CD14-positive monocyte (primary cell): Measurements from ENCODE around the gene WIPI1. TPM values are rescaled to one million over a fixed set of nuclear protein-coding genes. Genes with fewer than 3 reads are reported as not detected.
A peak's percentile ranks its signal among the peaks of the same experiment; 100 is the strongest.

Experiments used
- DNase-seq, 3 donors: peaks; one replicate each; pipeline ENCODE4 v3.0.0-alpha.2; 2011 to 2022
- H2AFZ ChIP-seq: 2 replicates; pipeline ENCODE4 v1.6.0; 2012; ENCODE audit warnings: mild to moderate bottlenecking, low read depth, low read length, inconsistent platforms; ENCODE audit not compliant: insufficient read depth, poor library complexity, severe bottlenecking
- H3K27ac ChIP-seq, 2 donors: 1 replicate in 1 of 2; 2 replicates in 1 of 2; pipeline ENCODE4 v1.5.1; 2012 to 2013; ENCODE audit warnings: low read length in 2 of 2, control low read depth in 1 of 2, inconsistent platforms in 1 of 2, low read depth in 1 of 2, mild to moderate bottlenecking in 1 of 2
- H3K27me3 ChIP-seq, 2 donors: one replicate each; pipeline versions ENCODE4 v1.6.0 to v1.6.1; 2011 to 2013; ENCODE audit warnings: low read length in 2 of 2; ENCODE audit not compliant: control insufficient read depth in 2 of 2, insufficient read depth in 2 of 2
- H3K36me3 ChIP-seq, 2 donors: replicated peaks in 1 of 2; 1 replicate in 1 of 2; 2 replicates in 1 of 2; pipeline versions ENCODE4 v1.5.1 to v1.6.1; 2012 to 2013; ENCODE audit warnings: low read length in 2 of 2, control low read depth in 1 of 2, inconsistent platforms in 1 of 2, mild to moderate bottlenecking in 1 of 2; ENCODE audit not compliant: insufficient read depth in 2 of 2, control insufficient read depth in 1 of 2
- H3K4me1 ChIP-seq, 2 donors: 1 replicate in 1 of 2; 2 replicates in 1 of 2; pipeline versions ENCODE4 v1.5.1 to v1.6.1; 2012 to 2013; ENCODE audit warnings: low read length in 2 of 2, control low read depth in 1 of 2, inconsistent platforms in 1 of 2, mild to moderate bottlenecking in 1 of 2, moderate library complexity in 1 of 2; ENCODE audit not compliant: insufficient read depth in 2 of 2, control insufficient read depth in 1 of 2
- H3K4me2 ChIP-seq: replicated peaks from 2 replicates; pipeline ENCODE3; 2012; ENCODE audit warnings: low read length, moderate library complexity, mild to moderate bottlenecking; ENCODE audit not compliant: poor library complexity, severe bottlenecking; ENCODE audit errors: extremely low read depth
- H3K4me3 ChIP-seq, 3 experiments: fragments of 200-600 bp in 1 of 3; sonication (generic) in 1 of 3; replicated peaks in 1 of 3; 1 replicate in 2 of 3; 2 replicates in 1 of 3; pipeline ENCODE4 v1.5.1; 2011 to 2013; ENCODE audit warnings: low read length in 3 of 3, mild to moderate bottlenecking in 3 of 3, control low read depth in 2 of 3, low read depth in 2 of 3, inconsistent platforms in 1 of 3, moderate library complexity in 1 of 3
- H3K79me2 ChIP-seq: 2 replicates; pipeline ENCODE4 v1.6.0; 2012; ENCODE audit warnings: mild to moderate bottlenecking, control low read depth, inconsistent platforms, low read length, moderate library complexity; ENCODE audit not compliant: insufficient read depth
- H3K9ac ChIP-seq: 2 replicates; pipeline ENCODE4 v1.6.0; 2017; ENCODE audit warnings: low read length, mild to moderate bottlenecking; ENCODE audit not compliant: insufficient read depth, poor library complexity, severe bottlenecking
- H3K9me3 ChIP-seq, 2 donors: replicated peaks in 1 of 2; 1 replicate in 1 of 2; 2 replicates in 1 of 2; pipeline versions ENCODE4 v1.5.1 to v1.6.1; 2012 to 2013; ENCODE audit warnings: low read length in 2 of 2, control low read depth in 1 of 2; ENCODE audit not compliant: control insufficient read depth in 1 of 2, insufficient read depth in 1 of 2
- H4K20me1 ChIP-seq: 2 replicates; pipeline ENCODE4 v1.6.0; 2012; ENCODE audit warnings: mild to moderate bottlenecking, low read length, control low read depth, moderate library complexity; ENCODE audit not compliant: insufficient read depth
- H3K27ac Mint-ChIP-seq, 7 donors: one replicate each; pipeline ENCODE4 v1.8.0; 2020; ENCODE audit warnings: mild to moderate bottlenecking in 7 of 7, mixed read lengths in 7 of 7, moderate library complexity in 6 of 7, inconsistent platforms in 2 of 7
- H3K27me3 Mint-ChIP-seq, 3 donors: one replicate each; pipeline ENCODE4 v1.8.0; 2021 to 2022; ENCODE audit warnings: low read depth in 3 of 3, mild to moderate bottlenecking in 3 of 3, mixed read lengths in 3 of 3, moderate library complexity in 3 of 3, inconsistent platforms in 1 of 3
- H3K36me3 Mint-ChIP-seq, 2 donors: one replicate each; pipeline ENCODE4 v1.8.0; 2020; ENCODE audit warnings: mixed read lengths in 2 of 2, inconsistent platforms in 1 of 2, mild to moderate bottlenecking in 1 of 2
- H3K4me1 Mint-ChIP-seq: one replicate; pipeline ENCODE4 v1.8.0; 2020; ENCODE audit warnings: mild to moderate bottlenecking, mixed read lengths
- H3K4me3 Mint-ChIP-seq, 2 donors: one replicate each; pipeline ENCODE4 v1.8.0; 2020; ENCODE audit warnings: mild to moderate bottlenecking in 2 of 2, mixed read lengths in 2 of 2, moderate library complexity in 1 of 2
- H3K9me3 Mint-ChIP-seq, 7 donors: one replicate each; pipeline ENCODE4 v1.8.0; 2020 to 2022; ENCODE audit warnings: mixed read lengths in 7 of 7, mild to moderate bottlenecking in 6 of 7, moderate library complexity in 6 of 7, inconsistent platforms in 2 of 7
- WGBS: methylation state at CpG from one replicate; pipeline ENCODE4 v1.1.5; 2013; ENCODE audit warnings: missing lambda C conversion rate; ENCODE audit not compliant: insufficient coverage; 5-methylcytosine and 5-hydroxymethylcytosine counted together
- intact Hi-C, 2 donors: fragments of 100-400 bp; cut with micrococcal nuclease; formaldehyde crosslinking; loops; one replicate each; pipeline versions ENCODE4 v1.15.0 to v1.15.1; 2023
- polyA plus RNA-seq, 3 donors: library from polyadenylated mRNA; depleted of rRNA in 1 of 3; unstranded in 2 of 3; stranded (reverse) in 1 of 3; fragments of 300-500 nt in 2 of 3; fragments of >200 nt in 1 of 3; fragmentation: Illumina TruSeq in 2 of 3; gene quantifications; 1 replicate in 2 of 3; 2 replicates in 1 of 3; pipeline ENCODE4 v1.2.3, GENCODE V29; 2012 to 2021
- TF ChIP-seq, protein P1 (sequence below): fragments of 200-600 bp; IDR thresholded peaks from one replicate; pipeline ENCODE4 v1.8.0; 2022; ENCODE audit warnings: antibody characterized with exemption, mild to moderate bottlenecking

WIPI1 gene
- polyA plus RNA-seq, 3 donors, result 19.9 to 31.9 (median 22.1) TPM

DNA sequence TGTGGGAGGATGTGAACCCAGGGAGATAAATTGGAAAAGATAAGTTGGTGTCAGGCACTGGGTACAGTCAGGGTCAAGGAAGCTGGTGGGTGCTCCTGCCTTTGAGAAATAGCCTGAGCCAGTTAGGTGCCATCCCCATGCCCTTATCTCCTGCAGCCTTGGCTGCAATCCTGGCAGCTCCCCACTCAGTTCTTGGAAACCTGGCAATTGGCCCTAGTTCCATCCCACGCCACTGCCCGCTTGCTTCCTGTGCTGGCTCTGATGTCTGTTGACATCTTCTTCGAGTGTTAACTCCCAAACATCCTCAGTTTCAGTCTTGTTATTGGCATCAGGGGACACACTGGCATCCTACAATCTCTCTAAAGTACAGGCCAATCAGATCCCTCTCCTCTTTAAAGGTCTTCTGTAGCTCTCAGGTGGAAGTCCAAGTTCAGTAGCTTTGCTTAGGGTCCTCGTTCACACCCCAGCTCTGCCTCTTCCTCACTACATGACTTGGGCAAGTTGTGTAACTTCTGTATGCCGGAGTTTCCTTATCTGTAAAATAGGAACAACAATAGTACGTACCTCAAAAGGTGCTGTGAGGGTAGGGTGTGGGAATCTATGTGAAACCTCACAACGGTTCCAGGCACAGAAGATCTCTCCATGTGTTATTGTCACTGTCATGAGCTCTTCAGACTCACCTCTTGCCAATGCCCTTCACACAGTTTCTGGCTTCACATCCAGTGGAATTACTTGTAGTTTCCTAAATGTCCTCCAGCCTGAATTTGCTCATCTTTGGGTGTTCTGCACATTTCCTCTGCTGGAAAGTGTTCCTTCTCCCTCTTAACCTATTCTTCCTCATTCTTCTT is 41.4 kb upstream of the WIPI1 start:
- no peaks in the 10 kb centered on the region for H3K36me3 ChIP-seq
- Mint-ChIP-seq H3K4me1 (peaks cover 57% of the 10 kb centered on the region), H3K9me3 (peaks cover 0 to 3% (median 0%) of the 10 kb centered on the region in 7 donors), H3K27ac (peak overlapping the region; percentile 93 to 98 (median 95)), H3K27me3 (peaks cover 0 to 2% (median 0%) of the 10 kb centered on the region in 3 donors), H3K36me3 (no peaks in the 10 kb centered on the region), H3K4me3 (peak overlapping the region; percentile 58 to 78)
- no peaks in the 10 kb centered on the region for H3K27me3 ChIP-seq
- peaks cover 56 to 61% of the 10 kb centered on the region in 2 donors for H3K4me1 ChIP-seq
- DNase-seq, result peak in 2 of 3 donors; percentile 70 to 78
- H2AFZ ChIP-seq, result peak overlapping the region; percentile 33
- H3K9me3 ChIP-seq, result no peaks in the 10 kb centered on the region
- no peaks in the 10 kb centered on the region for H4K20me1 ChIP-seq
- peak overlapping the region; percentile 22 to 69 (median 25) for H3K4me3 ChIP-seq
- intact Hi-C loops, result no loop called here
- TF ChIP-seq, protein P1, sequence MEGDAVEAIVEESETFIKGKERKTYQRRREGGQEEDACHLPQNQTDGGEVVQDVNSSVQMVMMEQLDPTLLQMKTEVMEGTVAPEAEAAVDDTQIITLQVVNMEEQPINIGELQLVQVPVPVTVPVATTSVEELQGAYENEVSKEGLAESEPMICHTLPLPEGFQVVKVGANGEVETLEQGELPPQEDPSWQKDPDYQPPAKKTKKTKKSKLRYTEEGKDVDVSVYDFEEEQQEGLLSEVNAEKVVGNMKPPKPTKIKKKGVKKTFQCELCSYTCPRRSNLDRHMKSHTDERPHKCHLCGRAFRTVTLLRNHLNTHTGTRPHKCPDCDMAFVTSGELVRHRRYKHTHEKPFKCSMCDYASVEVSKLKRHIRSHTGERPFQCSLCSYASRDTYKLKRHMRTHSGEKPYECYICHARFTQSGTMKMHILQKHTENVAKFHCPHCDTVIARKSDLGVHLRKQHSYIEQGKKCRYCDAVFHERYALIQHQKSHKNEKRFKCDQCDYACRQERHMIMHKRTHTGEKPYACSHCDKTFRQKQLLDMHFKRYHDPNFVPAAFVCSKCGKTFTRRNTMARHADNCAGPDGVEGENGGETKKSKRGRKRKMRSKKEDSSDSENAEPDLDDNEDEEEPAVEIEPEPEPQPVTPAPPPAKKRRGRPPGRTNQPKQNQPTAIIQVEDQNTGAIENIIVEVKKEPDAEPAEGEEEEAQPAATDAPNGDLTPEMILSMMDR, result no peak
- peak overlapping the region; percentile 85 to 92 for H3K27ac ChIP-seq
- H3K4me2 ChIP-seq, result peak overlapping the region; percentile 67
- H3K79me2 ChIP-seq, result no peaks in the 10 kb centered on the region
- peak overlapping the region; percentile 32 for H3K9ac ChIP-seq
- 13% methylated on average over 3 of the region's 7 CpGs for WGBS

DNA sequence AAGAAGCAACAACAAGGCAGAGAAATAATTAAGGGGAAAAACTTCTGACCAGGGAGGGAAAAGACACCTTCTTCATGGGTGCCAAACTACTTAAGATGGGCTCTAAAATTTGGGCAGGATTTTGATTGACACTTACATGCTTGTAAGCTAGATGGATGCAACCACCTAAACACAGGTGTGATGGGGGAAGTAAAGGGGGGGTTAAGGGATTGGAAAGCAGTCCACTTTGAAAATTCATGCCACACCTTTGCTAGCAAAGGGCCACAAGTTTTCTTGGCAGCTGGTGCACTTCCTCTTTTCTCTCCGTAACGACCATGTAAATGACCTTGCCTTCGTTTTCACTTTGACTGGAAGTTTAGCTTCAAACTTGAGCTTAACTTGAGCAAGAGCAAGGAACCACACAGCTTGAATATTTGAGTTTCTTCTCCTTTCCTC is 40.6 kb upstream of the WIPI1 start:
- peaks cover 0 to 3% (median 0%) of the 10 kb centered on the region in 7 donors for H3K9me3 Mint-ChIP-seq
- H4K20me1 ChIP-seq, result no peaks in the 10 kb centered on the region
- no peaks in the 10 kb centered on the region for H3K36me3 Mint-ChIP-seq
- TF ChIP-seq, protein P1, result no peak
- DNase-seq, result peak; percentile 73 to 88 (median 87)
- WGBS, result 0% methylated on average over 2 of the region's 3 CpGs
- peak overlapping the region in 2 of 3 experiments; percentile 25 to 69 for H3K4me3 ChIP-seq
- H3K79me2 ChIP-seq, result no peaks in the 10 kb centered on the region
- H2AFZ ChIP-seq, result no peak overlapping the region
- no peaks in the 10 kb centered on the region for H3K36me3 ChIP-seq
- peak overlapping the region; percentile 58 to 78 for H3K4me3 Mint-ChIP-seq
- peak overlapping the region; percentile 67 for H3K4me2 ChIP-seq
- H3K9me3 ChIP-seq, result no peaks in the 10 kb centered on the region
- peaks cover 0 to 2% (median 0%) of the 10 kb centered on the region in 3 donors for H3K27me3 Mint-ChIP-seq
- H3K9ac ChIP-seq, result peak overlapping the region; percentile 32
- H3K27ac Mint-ChIP-seq, result peak overlapping the region; percentile 93 to 98 (median 95)
- peaks cover 65% of the 10 kb centered on the region for H3K4me1 Mint-ChIP-seq
- H3K27me3 ChIP-seq, result no peaks in the 10 kb centered on the region
- intact Hi-C loops, result no loop called here
- H3K4me1 ChIP-seq, result peaks cover 64 to 69% of the 10 kb centered on the region in 2 donors
- peak overlapping the region; percentile 85 to 92 for H3K27ac ChIP-seq
